HG03108 (cell line): ENCODE measurements around the gene ZNF691.

ENCODE experiments used
- ATAC-seq: cut with Tn5 transposase; IDR thresholded peaks from one replicate; pipeline ENCODE4 v1.9.1; 2021; ENCODE audit warnings: moderate library complexity; ENCODE audit not compliant: unreplicated experiment

Gene ZNF691

DNA sequence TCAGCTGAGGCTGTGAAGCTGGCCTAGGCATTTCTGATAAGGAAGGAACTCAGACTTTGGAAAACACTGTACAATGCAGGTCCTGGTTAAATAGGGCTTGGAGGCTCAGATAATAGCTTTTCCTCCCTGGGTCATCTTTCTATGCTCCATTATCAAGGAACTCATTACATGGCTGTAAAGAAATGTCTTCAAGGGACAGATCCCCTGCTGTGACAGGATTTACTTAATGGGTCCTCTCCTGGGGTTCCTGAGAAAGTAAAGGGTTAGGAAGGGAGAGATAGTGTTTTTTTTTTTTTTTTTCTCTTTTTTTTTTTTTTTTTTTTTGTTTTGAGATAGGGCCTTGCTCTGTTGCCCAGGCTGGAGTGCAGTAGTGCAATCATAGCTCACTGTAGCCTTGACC, 15.1 kb upstream of the ZNF691 start:
- ATAC-seq, result no peak

DNA sequence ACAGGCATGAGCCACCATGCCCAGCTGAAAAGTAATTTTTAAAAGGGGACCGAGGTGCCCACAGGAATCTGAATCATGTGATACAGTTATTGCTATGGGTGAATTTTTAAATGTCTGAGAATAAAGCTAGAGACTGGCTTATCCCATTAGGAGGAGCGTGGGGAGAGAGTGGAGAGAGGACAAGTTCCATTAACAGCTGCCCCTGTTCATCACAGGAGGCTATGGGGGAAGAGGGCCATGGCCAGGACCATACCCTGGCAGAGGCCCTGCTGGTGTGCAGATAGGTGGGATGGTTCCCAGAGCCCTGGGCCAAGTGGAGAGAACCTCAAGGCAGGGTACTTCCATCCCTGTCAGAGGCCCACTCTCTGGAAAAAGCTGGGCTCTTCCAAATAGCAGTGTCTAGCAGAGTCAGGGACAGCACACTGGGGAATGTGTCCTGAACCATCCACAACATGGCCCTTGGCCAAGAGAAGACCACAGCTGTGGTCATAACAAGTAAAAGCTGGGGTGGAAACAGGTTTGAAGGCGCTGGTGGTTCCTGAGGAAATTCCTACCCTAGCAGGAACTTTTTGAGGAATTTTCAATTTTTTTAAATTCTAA, 13.7 kb upstream of the ZNF691 start:
- no peak for ATAC-seq

DNA sequence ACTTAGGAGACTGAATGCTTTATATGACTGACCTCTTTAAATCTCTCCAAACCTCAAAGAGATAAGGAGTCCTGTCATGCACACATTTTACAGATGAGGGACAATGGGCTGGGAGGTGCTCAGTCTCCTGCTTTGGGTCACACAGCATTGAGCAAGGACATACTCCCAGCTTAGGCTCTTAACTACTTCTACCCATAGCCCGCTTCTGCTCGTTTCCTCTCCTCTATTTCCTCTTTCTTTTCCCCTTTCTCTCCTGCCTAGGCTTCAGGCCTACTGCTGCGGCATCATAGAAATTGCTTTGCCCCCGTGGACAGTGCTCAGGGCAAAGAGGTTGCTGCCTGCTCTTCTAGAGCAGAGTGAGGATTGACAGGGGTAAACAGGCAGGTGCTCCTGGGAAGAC, 12.4 kb upstream of the ZNF691 start:
- ATAC-seq, result no peak

DNA sequence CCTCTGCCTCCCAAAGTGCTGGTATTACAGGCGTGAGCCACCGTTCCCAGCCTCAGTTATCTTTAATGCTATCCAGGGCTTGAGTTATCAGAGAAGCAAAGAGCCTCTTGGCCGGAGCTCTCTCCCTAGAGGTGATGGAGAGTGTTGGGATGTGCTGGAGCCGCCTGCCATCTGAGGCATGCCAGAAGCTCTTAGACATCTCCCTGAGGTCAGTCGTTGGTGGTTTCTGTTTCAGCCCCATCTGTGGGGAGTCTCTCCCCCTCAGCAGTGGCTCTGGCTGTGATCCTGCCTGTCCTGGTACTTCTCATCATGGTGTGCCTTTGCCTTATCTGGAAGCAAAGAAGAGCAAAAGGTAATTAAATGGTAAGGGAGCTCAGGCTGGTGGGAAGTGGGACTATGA, 11.6 kb upstream of the ZNF691 start:
- ATAC-seq, result no peak

DNA sequence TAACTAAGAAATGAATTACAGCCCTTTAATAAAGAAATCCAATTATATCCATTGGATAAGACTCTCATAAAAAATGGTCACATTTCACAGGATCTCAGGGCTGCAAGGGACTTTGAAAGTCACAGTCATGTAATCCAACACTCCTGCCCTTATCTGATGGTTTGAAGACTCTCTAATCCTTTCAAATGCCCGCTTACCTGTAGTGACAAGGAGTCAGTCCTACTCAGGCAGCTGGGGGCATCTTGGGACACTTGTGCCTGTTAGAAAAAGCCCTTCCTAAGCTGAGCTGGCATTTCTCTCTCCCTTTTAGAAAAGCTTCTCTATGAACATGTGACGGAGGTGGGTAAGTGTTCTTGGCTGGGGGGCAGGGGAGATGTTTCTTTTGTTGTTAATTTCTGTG, 11.0 kb upstream of the ZNF691 start:
- ATAC-seq, result no peak

DNA sequence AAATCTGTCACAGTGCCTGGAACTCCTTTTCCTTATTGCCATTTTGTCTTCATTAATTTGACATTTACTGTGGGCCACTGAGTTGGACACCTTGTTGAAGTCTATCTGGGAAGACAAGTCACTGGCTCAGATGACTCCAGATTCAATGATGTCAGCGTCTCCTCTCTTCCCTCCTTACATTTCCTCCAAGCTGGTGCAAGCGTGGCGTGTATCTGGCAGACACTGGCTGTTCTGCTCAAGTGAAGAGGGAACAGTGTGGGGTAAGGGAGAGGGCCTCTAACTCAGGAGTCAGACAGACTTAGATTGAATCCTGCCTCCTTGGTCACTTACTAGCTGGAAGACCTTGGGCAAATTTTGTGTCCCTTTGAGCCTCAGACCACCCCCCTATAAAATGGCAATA, 8.7 kb upstream of the ZNF691 start:
- no peak for ATAC-seq

DNA sequence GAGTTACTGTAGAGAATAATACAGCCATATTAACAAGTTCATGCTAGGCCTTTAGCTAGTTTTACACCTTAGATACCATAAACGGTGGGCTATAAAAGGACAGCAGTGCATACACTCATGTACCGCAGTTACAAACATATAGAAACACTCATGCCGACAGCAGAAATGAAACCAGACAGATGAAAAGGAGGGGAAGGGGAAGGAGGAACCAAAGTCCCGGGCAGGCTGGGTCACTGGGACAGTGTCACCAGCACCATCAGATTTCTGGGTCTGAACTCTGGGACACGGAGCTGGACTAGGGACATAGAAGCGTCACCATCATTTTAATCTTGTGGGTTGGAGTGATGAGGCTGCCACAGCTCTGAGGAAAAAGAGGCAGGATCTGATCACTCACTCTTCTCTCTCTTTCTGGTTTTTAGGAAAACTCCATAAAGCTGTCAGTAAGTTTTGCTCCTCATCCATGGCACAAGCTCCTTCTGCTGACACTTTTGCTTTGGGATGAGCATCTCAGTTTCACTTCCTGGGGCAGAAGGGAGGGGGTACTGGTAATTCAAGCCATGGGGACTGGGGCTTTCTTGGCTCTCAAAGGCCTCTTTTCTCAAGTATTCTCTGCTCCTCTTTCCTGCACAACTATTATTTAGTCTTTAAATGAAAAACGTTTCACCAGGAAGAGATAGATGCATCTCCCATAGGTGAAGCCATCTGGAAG, 7.8 kb upstream of the ZNF691 start:
- no peak for ATAC-seq

DNA sequence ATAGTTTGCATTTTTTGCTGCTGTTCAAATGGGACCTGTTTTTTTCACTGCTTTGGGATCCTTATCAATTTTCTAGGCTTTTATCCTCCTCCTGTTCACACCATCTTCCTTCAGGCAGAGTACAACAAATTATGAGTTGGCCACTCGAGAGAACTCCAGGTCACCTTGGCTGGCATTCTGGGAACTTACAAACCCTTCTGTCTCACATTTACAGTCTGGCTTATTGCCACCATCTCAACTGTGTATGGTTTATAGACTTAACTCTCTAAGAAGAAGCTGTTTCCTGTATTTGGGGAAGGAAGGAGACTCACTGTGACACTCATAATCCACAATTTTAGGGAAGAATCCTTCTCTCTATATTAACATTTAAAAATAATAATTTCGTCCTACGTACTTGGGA, 5.4 kb upstream of the ZNF691 start:
- ATAC-seq, result no peak

DNA sequence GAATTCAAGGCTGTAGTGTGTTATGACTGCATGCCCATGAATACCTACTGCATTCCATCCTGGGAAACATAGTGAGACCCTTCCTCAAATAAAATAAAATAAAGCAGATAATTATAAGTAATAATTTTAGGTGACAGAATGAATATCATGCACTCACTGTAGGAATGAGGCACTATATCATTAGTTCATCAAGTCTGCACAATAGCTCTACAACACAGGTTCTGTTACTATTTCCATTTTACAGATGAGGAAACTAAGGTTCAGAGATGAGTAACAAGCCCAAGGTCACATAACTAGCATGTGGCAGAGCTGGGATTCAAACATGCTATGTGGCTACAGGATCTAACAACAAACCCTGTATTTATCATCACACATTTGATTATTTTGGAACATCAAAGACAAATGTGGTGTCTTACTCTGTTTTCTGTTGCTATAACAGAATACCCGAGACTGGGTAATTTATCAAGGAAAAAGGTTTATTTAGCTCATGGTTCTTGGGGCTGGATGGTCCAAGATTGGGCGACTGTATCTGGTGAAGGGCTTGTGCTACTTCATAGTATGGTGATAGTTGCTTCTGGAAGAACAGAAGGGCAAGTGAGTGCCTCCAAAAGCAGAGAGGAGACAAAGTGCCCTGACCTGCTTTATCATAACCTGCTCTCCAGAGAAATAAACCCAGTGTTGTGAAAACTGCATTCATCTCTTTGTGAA, 4.8 kb upstream of the ZNF691 start:
- no peak for ATAC-seq

DNA sequence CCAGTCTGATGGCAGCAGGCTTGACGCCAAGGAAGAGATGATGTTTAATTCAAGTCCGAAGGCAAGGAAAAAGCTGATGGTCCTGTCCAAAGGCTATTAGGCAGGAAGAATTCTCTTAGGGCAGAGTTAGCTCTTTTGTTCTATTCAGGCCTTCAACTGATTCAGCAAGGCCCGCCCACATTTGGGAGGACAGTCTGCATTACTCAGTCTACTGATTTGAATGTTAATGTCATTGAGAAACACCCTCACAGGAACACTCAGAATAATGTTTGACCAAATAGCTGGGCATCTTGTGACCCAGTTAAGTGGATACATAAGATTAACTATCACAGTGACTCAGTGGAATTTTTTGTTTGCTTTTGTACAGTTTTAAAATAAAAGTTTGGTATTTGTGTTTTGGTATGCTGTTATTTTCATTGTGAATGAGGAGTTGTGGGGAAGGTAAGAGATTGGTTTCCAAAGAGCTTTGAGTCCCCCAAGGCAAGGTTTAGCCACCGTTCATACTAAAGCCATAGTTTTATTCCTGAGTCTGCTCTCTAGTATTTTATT, 1.7 kb upstream of the ZNF691 start:
- ATAC-seq, result no peak

DNA sequence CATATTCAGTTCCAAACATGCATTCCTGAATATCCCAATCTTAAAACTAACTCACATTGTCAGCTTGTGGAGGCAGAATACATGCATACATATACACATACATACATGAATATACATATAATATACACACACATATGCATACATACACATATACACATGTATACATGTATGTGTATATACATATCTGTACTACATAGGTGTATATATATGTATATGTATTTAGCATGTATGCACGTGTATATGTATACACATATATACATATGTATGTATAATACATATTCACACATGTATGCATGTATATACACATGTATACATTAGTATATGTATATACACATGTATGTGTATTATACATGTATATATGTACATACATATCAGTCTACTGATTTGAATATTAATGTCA, 1.2 kb upstream of the ZNF691 start:
- ATAC-seq, result no peak

DNA sequence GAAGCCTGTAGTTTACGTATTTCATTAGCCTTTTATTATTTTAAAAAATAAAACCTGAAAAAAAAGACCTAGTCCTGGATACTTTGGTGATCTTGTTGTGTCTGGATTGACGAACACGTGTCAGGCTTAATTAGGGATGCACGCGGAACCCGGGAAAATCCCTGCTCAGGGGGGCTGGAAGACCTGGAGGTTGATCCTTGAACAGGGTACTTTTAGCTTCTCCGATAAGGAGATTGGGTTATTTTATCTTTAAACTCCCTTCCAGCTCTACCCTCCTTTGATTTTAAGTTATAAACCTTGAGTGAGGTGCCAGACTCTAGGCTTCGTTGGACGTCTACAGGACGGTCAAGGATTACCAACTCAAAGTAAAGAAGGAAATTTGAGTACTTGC, 552 bp upstream of the ZNF691 start:
- ATAC-seq, result no peak

DNA sequence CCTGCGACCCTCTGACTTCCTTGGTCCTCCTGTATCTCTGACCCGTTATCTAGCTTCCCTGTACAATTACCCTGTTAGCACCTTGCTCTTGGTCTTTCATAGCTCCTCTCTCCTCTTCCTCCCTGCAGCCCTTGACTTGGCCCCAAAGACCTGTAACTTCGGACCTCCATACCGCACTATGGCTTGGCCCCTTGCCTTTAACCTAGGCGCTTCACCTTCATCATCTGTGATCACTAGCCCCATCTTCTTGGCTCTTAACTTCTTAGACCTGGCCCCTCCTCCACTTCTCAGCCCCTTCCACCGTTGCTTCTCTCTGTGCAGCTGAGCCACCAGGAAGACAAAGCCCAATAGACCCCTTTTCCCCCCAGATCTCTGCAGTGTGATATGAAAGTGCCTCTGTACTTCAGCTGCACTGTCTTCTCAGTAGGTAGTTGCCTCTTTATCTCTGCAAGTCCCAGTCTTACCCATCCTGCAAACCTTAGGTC, 740 bp downstream of the ZNF691 start:
- no peak for ATAC-seq

DNA sequence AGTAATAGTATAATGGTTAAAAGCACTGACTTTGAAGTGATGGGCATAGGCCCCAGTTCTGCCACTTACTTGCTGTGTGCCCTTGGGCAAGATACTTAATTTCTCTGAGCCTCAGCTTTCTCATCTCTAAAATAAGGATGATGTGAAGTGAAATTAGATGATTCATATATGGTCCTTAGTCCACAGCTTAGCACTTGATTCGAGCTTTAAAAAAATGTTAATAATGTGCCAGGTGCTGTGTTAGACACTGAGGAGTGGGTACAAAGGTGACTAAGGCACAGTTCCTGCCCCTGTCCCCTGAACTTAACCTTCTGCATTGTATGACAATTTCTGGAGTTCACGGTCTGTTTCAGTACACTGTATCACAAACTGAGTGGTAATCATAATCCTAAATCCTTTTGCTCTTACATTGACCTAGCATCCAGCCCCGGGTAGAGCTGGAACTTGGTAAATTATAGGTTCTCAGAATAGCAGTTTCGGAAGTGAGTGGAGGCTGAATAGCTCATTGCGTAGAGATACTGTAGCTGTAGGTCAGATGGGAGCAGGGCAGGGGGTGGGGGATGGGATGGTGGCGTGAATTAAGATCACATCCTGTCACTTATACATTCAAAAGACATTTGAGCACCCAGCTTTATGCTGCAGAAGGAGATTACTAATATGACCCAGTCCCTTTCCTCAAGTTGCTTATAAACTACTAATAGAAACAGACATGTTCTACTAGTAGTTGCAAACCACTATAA, 1.5 kb downstream of the ZNF691 start:
- no peak for ATAC-seq

DNA sequence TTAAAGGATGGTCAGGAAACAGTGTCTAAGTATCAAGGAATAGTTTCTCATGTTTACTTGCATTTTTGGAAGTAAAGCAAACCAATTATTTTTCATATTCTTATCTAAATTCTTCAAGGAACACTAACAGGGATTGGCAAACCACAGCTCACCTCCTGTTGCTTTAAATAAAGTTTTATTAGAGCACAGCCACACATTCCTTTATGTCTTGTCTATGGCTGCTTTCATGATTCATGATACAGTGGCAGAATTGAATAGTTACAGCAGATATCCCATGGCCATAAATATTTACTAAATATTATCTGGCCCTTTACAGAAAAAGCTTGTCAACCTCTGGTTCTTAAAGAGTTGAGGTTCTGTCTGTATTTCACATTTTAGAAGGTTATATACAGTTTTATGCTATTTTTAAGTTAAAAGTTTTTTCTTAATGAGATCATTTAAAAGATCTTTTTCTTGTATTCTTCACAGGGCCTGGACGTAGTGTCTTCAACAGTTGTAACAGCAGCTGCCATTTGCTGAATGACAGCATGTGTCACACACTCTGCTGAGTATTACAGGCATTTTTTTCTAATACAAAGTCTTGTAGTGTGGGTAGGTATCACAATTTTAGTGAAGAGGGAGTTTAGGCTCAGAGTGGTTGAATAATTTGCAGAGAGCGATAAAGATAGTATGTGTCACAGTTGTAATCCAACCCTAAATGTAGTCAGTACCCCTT, 2.6 kb downstream of the ZNF691 start:
- ATAC-seq, result no peak

DNA sequence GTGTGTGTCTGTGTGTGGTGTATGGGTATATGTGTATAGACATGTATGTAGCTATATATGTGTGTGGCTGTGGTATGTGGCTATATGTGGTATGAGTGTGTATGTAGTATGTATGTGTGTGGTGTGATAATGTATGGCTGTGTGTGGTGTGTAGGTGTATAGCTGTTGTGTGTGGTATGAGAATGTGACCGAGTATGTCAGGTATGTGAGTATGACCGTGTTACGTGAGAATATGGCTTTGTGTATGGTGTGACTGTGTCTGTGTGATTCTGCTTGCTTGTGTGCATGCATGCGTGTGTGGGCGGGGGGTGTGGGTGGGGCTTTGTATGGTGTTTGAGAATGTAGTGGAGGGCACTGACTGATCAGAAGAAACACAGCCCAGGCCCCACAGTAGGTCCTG, 3.5 kb downstream of the ZNF691 start:
- ATAC-seq, result no peak

DNA sequence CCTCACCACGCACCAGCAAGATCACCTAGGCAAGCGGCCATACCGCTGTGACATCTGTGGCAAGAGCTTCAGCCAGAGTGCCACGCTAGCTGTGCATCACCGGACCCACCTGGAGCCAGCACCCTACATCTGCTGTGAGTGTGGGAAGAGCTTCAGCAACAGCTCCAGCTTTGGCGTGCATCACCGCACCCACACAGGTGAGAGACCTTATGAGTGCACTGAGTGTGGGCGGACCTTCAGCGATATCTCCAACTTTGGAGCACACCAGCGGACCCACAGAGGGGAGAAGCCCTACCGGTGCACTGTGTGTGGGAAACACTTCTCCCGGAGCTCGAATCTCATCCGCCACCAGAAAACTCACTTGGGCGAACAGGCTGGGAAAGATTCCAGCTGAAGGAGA, 5.0 kb downstream of the ZNF691 start:
- no peak for ATAC-seq

DNA sequence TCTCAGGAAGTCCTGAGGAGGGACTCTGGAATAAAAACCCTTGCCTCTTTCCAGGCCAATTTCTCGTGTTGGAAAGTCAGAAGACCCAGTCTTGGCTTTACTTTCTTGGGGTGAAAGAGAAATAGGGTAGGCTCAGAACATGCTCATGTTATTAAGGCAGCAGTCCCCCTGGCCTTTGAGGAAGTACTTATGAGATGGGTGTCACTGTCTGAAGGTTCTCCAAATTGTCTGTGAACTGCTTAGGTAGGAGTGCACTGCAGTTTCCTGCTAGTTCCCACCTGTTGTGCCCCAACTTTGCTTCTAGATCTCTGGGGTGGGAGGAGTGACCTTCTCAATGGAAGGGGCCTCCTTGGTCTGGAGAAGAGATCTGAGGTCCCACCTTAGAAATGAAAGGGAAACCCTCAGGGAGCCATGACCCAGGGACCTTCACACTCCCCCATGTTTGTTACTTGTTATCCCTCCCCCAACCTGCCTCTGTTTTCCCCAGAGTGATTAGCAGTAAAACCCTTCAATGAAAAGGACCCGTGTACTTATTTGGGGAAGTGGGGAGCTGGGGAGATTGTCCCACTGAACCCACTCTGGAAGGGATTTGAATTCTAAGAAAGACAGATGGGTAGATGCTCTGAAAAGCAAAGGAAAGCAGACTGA, 5.7 kb downstream of the ZNF691 start:
- no peak for ATAC-seq

DNA sequence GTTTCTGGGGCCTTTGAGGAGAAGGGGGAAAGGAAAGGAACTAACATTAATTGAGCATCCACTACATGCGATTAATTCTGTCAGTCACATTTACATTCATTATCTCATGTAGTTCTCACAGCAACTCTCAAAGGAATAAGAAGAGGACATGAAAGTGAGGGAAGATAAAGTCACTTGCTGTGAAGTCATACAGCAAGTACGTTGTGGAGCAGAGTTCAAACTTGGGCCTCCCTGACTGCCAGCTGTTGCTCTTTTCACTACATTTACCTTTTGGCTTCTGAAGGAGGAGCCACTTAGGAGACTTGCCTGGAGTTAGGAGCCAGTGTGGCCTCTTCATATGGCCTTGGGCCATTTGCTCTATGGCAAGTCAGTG, 6.2 kb downstream of the ZNF691 start:
- no peak for ATAC-seq
